Umbilical cord (tissue), 2 donors: ENCODE data around the gene SORCS3. TPM values are rescaled to one million over a fixed set of nuclear protein-coding genes. Genes with fewer than 3 reads are reported as not detected.

Source experiments
- DNase-seq: peaks from one replicate; pipeline ENCODE4 v3.0.0-alpha.2; 2015; ENCODE audit warnings: low spot score
- total RNA-seq: library from RNA; depleted of rRNA; stranded (reverse); fragments of >200 nt; gene quantifications from one replicate; pipeline ENCODE4 v1.2.3, GENCODE V29; 2014; ENCODE audit warnings: low replicate concordance; ENCODE audit not compliant: insufficient read depth

The SORCS3 gene
- total RNA-seq, 1 donor from 2014 or later, result 0.48 TPM

DNA sequence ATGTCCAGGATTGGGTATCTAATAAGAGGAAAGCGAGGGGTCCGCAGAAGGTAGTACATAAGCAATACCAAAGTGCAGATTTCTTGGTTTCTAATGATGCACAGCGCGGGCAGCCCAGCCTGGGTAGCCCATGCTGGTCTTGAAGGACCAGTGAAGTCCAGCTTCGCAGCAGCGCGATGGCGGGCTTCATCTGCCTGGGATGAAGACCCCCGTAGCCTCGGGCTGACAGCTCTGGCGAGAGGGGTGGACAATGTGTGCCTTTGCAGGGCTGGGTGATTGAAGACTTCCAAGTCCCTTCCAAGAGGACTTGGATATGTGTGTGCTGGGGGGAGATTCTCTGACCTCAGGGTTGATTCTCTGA, 2.2 kb downstream of the SORCS3 start:
- DNase-seq, result no peak

DNA sequence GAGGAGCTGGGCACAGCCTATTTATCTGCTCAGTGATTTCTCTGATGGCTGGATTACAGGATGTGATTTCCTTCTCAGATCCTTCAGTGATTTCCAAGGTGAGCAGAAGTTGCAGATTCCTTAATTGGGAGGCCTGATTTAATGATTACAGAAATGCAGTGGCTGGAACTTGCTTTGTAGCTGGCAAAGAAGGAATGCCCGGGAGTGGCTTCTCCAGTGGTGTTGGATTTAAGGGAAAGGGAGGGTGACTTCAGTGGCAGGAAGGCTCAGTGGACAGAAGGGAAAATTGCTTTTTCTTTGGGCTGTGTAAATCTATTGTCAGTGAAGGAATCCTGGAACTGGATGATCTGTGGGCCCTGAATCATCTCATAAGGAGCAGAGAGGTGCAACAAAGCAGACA, 5.1 kb downstream of the SORCS3 start:
- DNase-seq, result no peak

DNA sequence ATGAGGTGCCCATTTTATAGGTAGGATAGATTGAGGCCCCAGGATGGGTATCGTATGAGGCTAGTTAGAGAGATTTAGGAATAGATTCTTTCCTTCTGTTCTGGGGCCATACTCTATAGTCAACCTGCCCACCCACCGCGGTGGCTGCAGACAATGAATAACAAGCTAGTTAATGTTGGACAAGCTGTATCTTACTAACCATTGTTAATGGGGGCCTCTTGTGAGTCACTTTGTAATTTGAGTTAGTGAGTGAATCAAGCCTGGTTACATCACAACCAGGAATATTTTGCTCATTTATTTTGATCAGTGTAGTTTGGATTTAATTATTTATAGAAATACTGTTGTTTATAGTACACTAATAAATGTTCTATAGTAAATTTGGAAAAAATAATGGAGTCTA, 7.3 kb downstream of the SORCS3 start:
- DNase-seq, result no peak

- DNase-seq, result peak; percentile 10
These were observed 9.0 kb downstream of the SORCS3 start for GRCh38 chr10:104650072-104650471.

DNA sequence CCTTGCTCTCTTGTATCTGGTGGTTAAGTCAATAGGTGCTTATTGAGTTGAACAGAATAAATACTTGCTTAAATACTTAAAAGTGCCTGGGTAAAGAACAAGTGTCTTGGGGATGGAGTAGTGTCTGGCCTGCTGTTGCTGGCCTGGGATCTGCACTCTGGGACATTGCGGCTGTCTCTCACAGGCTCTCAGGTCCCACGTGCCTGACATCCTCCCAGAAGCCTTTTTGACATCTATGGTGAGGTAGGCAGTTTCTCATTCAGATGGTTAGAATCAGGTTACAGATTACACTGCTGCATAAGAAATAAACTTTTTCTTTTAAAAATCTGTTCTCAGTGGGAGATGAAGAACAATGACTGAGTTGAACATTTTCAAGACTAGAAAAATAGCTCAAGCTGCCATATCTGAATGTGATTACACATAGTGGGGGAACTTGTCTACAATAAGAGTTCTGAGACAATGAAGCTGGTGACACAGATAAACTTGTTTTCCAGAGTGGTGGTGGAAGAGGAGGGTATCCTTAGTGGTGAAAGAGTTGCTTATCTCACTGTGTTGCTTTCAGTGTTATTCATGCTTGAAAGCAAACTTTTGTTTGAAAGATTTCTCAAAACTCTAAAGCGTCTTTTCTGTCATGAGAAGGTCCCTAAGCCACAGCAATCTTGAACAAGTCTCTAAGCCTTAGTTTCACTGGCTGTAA, 9.7 kb downstream of the SORCS3 start:
- DNase-seq, result no peak

GRCh38 chr10:104657036-104657435, 15.9 kb downstream of the SORCS3 start:
- no peak for DNase-seq

DNA sequence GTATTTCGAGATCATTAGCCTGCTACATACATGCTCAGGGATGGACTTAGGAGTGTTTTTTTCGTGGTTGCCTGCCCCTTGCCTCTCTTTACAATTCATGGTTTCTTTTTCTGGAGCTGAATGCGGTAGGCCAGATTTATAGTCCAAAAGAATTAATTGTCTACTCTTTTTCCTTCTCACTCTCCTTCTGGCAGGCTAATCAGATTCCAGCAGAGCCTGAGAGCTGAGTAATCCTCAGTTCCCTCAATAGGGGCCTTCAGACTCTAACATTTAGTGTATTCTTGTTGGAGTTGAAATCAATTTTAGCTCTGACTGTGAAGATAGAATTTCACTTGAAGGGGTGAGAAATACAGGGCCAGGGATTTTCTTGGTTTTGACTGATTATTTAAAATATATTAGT, 16.4 kb downstream of the SORCS3 start:
- no peak for DNase-seq

- no peak for DNase-seq
These were observed 17.0 kb downstream of the SORCS3 start for GRCh38 chr10:104658067-104658466.

GRCh38 chr10:104659809-104660208, 18.7 kb downstream of the SORCS3 start:
- DNase-seq, result no peak

DNA sequence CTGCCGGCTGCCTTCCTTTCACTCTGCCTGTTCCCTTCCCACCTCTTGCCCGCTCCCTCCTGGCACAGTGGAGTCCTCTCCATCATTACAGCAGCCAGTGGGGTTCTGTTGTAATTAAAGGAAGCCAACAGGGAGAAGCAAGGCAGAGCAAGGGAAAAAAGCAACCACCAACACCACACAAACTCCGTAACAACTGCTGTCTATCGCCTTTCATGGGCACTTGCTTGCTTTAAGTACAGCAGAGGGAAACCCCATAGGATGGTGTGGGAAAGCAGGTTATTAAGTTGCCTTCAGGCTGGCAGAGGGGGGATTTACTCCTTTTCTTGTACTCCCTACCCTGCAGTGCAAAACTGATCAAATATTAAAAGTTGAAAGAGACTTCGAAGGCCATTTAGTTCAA, 22.0 kb downstream of the SORCS3 start:
- no peak for DNase-seq

DNA sequence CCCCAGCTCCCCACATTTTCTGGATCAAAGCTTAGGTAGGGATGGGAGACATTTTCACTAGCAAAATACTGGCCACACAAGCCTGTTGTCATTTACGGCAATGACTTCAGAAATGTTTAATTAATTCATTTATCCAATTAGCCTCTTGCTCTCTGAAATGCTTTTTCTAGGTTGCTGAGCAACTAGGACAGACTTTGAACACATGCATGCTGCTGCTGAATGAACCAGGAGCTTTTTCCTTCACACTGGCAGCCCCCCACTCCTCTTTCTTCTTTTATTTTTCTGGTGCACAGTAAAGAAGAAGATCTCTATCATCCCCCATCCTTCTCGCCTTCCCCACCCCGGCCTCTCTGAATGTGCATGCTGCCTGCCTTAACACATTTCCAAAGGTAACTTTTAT, 22.5 kb downstream of the SORCS3 start:
- no peak for DNase-seq

DNA sequence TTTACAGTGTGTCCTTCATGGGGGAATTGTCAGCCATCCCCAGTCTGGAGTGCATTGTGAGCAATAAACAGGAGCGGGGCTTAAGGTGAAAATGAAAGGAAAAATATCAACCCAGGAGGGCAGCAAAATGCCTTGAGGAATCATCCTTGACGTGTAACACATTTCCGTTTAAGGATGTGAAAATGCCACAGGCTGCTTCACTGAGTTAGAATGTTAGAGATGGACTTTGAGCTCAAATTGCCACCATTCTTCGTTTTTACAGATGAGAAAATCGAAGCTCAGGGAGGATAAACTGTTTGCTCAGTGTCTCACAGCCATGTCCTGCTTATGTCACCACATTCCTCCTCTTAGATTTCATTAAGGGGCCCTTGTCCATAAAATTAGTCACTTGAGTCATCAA, 23.1 kb downstream of the SORCS3 start:
- DNase-seq, result no peak

DNA sequence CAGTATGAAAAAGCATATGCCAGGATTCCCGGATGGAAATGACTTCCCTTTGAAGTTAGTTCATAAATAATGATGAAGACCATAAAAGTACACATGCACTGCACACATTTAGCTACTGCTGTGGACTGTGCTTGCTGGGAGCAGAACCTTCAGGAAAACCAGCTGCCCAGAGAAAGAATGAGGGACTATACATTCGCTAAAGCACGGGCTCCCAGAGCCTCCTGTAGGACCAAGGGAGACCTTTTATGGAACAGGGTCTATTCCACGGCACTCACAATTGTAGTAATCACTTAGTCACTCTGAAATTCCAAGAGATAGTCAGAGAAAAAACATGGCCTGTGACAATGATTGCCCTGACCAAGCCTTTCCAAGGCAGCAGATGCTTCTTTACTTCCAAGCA, 24.1 kb downstream of the SORCS3 start:
- DNase-seq, result no peak

DNA sequence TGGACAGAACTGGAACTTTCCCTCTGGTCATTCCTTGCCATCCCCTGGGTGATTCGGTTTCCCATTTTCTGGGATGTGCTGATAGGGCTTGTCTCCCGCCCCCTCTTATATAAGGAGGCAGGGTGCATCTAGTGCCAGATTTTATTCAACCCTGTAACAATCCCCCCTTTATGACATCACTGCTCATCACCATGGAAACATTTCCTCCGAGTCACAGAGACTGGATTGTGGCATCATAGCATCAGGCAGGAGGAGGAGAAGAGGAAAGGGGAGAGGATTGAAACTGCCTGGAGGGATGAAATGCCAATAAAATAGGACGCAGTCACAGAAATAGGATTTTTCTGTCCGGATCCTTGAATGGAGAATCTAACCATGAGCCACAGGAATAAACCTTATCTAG, 25.0 kb downstream of the SORCS3 start:
- DNase-seq, result no peak

DNA sequence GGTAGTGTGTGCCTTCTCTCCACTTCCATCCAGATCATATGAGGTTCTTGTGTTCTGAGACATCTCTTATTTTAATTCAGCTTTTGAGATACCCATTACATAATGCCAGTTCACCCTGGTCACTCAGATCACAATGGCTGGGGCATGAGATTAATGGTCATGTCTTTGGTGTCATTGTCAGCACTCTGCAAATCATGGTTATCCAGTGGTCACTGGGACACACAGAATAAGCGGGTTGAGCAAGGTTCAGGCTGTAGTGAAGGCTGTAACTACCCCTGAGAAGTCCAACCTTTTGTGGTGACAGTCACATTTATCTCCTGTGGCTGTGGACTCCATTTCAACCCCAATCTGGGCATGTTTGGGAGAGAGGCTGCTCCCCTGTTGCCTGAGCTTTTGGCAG, 35.8 kb downstream of the SORCS3 start:
- no peak for DNase-seq

DNA sequence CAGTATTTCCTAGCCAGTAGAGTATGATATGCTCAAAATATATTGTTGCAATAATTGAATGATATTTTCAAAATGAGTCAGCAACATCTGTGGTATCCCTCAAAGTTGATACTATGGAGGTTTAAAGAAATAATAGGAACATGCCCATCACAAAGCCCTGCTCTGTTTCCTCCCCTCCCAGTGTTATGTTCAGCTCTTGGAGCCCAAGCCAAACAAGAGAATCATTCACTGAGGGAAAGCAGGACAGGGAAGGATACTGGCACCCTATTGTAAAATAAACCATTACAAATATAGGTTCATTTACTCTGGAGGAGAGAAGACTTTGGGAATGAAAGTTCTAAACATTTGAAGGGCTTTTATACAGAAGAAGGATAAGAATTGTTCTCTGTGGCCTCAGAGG, 37.6 kb downstream of the SORCS3 start:
- DNase-seq, result no peak

- peak; percentile 38 for DNase-seq
These were observed 39.6 kb downstream of the SORCS3 start for GRCh38 chr10:104680467-104681401.

- no peak for DNase-seq
These were observed 40.4 kb downstream of the SORCS3 start for GRCh38 chr10:104681485-104681884.

DNA sequence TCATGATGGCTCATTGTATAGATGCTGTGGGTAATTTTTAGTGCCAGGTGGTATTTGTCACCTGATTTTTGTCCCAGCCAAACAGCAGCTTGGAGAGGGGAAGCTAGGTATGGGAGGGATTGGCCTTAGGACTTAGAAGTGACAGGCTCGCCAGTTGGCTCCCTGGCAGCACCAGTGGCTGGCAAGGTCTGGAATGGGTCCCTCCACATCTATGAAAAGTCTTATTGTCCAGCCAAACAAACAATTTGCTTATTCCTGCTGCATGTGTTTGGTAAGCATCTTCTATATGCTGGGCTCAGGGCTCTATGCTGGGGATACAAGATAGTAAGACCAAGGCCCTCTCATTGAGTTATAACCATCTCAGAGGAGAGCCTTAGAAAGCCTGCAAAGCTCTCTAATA, 42.5 kb downstream of the SORCS3 start:
- no peak for DNase-seq

GRCh38 chr10:104686829-104687228, 45.7 kb downstream of the SORCS3 start:
- no peak for DNase-seq

- DNase-seq, result no peak
These were observed 47.4 kb downstream of the SORCS3 start for GRCh38 chr10:104688251-104689042.

GRCh38 chr10:104689105-104689504, 48.0 kb downstream of the SORCS3 start:
- no peak for DNase-seq
